ACHN (cell line): Measurements from ENCODE around the gene AGAP1.
"Not testable (repeated sequence)": the region's sequence is repeated elsewhere in the genome, so short reads cannot be mapped to it uniquely, and the experiment has no call there.

ENCODE experiments used
- DNase-seq: peaks from one replicate; pipeline ENCODE4 v3.0.0-alpha.2; 2015
- in situ Hi-C: cut with HindIII; loops from 2 replicates; pipeline ENCODE4 v1.10.0; 2017; ENCODE audit warnings: low sequenced_read_pairs, low pct_ligation_motif_present, low pct_unique_long_range_greater_than_20kb

Gene AGAP1

GRCh38 chr2:235744161-235744560 is 250.3 kb downstream of the AGAP1 start:
- in situ Hi-C loops = no loop called here
- DNase-seq = no peak

DNA sequence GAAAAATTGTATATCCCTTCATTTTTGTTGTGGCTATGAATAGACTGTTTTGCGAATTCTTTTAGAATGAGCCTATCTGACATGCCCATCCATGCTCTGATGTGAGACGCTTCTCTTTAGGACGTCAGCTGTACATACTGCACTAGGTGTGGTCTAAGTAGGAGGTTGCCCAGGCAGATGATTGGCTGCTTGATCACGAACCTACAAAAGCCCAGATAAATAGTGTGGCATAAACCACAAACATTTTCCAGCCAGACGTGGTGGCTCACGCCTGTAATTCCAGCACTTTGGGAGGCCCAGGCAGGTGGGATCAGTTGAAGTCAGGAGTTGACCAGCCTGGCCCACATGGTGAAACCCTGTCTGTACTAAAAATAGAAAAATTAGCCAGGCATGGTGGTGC is 251.8 kb downstream of the AGAP1 start:
- in situ Hi-C loops = no loop called here
- DNase-seq = no peak

DNA sequence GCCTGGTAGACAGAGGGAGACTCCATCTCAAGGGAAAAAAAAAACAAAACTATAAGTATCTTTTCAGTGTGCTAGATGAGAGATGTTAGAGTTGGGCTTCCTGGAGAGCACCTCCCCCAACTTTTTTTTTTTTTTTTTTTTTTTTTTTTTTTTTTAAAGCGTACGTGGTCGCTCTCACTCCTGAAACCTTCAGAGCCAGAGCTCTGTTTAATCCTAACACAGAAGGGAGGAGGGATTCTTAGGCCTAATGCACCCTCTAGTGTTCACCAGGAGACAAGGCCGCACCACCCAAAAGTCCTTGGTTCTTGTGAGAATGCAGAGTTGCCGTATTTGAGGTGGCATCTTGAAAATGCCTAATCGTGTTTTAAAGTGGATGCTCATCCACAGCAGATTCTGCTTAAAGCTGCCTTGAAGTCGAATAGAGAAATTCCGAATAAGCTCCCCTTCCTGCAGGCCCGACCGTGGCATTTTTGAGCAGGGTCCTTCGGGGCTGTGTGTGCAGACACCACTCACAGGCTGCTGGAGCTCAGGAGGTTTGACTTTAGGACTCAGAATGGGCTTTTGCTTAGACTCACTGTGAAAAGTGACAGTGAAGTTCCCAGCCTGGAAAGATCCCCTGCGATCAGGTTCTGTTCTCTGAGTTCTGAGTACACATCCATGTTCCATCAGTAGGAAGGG is 252.6 kb downstream of the AGAP1 start:
- in situ Hi-C loops = no loop called here
- peak; percentile 85 for DNase-seq

DNA sequence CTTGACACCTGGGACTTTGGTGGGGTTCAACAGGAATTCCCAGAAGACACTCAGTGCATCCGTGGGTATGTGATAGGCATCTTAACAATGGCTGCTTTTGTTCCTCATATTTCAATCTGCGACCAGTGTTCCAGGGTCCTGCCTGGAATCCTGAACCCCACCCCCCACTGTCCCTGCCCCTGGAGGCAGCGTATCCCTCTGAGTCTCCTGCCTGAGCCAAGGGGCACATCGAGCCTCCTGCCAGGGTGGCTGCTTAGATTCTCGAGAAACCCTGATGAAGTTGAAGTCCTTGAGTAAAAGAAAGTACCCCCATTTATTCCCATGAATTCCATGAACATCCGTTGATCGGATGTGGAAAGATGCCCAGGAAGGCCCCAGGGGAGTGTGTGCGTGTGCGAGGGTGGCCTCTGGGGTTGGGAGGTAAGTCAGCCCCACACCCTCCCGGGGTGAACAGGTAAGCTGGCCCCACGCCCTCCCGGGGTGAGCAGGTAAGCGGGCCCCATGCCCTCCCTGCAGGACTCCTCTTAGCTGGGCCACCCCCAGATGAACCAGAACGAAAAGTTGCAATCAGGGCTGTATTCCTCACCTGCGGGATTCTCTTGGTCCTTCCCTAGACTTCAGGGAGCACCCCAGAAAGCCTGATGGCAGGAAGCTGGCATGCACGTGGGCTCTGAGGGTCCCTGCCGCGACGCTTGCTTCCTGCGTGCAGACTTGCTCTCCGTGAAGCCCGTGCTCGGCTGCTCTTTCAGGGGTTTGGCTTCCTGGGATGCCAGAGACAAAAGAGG is 253.3 kb downstream of the AGAP1 start:
- no peak for DNase-seq
- in situ Hi-C loops = no loop called here

GRCh38 chr2:235747786-235748091 is 253.9 kb downstream of the AGAP1 start:
- no peak for DNase-seq
- in situ Hi-C loops = no loop called here

DNA sequence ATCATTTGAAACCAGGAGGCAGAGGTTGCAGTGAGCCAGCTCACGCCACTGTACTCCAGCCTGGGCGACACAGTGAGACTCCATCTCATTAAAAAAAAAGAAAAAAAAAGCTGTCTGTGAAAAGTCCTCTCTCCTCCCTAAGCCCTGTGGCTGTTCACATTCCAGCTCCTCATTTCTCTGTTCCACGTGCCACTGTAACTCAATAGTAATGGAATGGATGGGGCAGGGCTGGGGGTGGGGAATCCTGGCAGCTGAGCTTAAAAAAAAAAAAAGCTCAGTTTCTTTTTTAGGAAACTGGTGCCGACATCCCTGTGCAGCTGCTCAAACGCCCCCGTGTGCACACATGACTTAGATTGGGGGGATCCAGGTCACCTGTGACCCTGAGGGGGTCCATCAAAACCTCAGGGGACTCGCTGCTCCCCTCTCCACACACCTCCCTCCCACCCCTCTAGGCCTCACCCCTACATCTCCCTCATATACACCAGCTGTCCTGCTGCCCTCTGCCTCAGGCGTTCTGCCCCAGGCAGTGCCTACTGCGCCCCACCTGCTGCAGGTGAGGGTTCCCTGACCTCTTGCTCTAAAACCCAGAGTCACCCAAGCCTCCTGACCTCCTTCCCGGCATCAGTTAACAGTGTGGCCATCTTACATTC is 255.4 kb downstream of the AGAP1 start:
- in situ Hi-C loops = no loop called here
- no peak for DNase-seq

DNA sequence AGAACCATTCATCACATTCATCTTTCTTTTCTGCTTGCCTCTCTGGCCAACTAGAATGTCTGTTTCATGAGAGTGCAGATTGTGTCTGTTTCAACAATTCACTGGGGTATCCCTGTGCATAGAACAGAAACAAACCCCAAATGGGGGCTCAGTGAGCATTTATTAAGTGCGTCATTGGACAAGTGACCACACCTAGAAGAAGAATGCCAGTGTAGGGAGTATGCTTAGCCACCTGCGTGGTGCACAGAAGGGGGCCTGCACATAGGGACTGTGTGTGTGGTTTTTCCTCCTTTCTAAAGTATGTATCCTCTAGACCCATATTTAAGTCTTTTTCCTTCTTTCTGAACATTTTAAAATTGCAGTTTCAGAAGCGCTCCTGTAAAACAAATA is 255.9 kb downstream of the AGAP1 start:
- DNase-seq = no peak
- in situ Hi-C loops = no loop called here

DNA sequence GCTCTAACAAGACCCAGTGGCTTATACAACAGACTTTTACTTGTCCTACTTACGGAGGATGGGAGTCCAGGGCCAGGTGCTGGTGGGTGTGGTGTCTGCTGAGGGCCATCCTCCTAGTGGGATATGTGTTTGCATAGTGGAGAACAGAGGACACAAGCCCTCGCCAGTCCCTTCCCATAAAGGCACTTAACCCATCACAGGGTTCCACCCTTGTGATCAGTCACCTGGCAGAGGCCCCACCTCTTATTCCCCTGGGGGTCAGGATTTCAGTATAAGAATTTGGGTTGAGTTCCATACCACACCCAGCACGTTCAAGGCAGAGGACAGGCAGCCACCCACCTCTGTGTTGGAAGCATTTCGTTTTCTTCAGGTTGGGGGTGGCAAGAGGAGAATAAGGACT is 259.0 kb downstream of the AGAP1 start:
- in situ Hi-C loops = no loop called here
- DNase-seq = no peak

DNA sequence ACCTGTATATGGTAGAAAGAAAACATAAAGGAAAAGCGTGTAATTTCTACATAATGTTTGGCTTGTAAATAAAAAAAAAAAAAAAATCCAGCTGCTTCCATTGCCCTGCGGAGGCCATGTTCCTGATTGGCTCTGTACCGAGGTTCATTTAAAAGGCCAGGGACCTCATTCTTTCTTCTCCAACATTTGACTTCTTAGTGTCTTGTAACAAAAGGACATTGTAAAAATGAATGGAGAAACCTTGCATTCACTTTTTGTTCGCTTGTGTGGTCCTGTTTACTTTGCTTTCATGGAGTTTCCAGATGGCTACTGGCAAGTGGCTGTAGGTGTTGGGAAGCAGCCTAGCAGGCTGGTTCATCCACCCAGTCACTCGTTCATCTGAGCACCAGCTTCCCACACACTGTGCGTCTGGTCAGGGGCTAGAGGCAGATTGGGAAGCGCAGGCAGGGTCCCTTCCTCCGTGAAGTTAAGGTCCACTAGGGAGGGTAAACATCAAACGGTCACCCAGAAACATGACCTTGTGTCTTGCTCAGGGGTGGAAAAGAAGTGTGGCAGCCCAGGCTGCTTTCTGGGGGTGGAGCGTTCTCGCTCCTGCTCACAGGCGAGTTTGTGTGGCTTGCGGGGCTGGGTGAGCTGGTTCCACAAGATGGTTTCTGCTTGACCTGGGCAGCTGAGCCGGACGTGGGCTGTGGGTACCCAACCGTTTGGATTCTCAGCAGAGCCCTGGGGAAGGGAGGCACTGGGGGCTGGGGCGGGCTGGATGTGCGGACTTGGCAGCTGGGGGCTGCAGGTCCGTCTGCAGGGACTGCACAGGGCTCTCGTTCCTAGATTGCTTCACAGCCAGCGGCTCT is 260.7 kb downstream of the AGAP1 start:
- no peak for DNase-seq
- in situ Hi-C loops = no loop called here

- in situ Hi-C loops = no loop called here
- DNase-seq = no peak
Observed at GRCh38 chr2:235756491-235756890, 262.6 kb downstream of the AGAP1 start.

- in situ Hi-C loops = no loop called here
- no peak for DNase-seq
Observed at GRCh38 chr2:235757212-235757611, 263.4 kb downstream of the AGAP1 start.

GRCh38 chr2:235757640-235758039 is 263.8 kb downstream of the AGAP1 start:
- DNase-seq = no peak
- in situ Hi-C loops = no loop called here

GRCh38 chr2:235762832-235763598 is 269.2 kb downstream of the AGAP1 start:
- in situ Hi-C loops = no loop called here
- DNase-seq = no peak

DNA sequence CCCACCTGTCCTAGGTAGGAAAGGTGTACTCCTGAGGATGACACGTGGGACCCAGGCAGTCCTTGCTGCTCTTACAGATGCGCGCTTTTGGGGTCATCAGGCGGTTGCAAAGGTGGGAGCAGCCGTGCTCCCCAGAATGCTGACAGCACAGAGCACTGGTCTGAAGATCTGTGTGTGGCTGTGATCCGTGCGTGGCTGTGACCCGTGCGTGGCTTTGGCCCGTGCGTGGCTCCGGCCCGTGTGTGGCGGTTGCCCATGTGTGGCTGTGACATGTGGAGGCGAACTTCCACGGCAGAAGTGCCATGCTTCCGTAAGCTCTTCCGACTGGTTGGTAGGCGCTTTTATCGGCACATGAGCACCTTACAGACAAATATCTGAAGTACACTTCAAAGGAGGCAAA is 270.0 kb downstream of the AGAP1 start:
- DNase-seq = no peak
- in situ Hi-C loops = no loop called here

DNA sequence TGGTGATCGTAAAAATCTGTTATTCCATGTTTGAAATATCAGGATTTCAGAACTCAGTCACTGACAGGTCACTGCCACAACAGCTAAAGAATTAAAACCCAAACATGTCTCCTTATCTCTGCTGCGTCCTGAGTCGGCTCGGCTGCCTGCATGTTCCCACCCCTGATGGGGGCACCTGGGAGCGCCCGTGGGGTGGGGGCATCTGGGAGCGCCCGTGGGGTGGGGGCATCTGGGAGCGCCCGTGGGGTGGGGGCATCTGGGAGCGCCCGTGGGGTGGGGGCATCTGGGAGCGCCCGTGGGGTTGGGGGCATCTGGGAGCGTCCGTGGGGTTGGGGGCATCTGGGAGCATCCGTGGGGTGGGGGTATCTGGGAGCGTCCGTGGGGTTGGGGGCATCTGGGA is 270.6 kb downstream of the AGAP1 start:
- in situ Hi-C loops, DNase-seq: not testable (repeated sequence)

GRCh38 chr2:235765181-235765820 is 271.5 kb downstream of the AGAP1 start:
- DNase-seq = peak; percentile 92
- in situ Hi-C loops = no loop called here

DNA sequence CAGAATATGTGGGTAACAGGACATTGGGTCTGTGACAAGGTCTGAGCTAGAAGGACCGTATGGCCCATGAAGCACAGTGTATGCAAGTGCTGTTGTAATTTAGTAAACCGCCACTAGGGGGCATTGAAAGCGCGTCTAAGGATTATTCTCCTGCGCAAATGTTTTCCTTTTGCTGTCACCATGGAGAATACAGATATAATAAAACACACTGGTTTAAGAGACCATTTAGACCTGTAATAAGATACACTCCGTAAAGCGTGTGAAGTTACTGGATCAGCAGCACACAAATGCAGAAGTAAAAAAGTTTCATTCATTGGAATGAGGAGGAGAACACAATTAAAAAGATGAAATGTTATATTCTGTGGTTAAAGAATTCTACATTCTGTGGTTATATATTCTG is 272.4 kb downstream of the AGAP1 start:
- in situ Hi-C loops = no loop called here
- peak; percentile 88 for DNase-seq

GRCh38 chr2:235768606-235769005 is 274.8 kb downstream of the AGAP1 start:
- DNase-seq = no peak
- in situ Hi-C loops = no loop called here
